Liver (tissue), 3 donors: Measurements from ENCODE around the gene HOXB3.

Experiments used
- CTCF ChIP-seq: fragments of 150-350 bp; IDR thresholded peaks from 2 replicates; pipeline ENCODE4 v1.5.1; 2017; ENCODE audit warnings: improper control_type of control experiment, low read depth, low read length; ENCODE audit not compliant: missing input control
- JUND ChIP-seq, 2 donors: IDR thresholded peaks; 2 replicates each; pipeline ENCODE4 v1.6.1; 2016; ENCODE audit warnings: antibody characterized with exemption in 2 of 2
- RAD21 ChIP-seq, 2 donors: IDR thresholded peaks; 2 replicates each; pipeline ENCODE4 v1.6.1; 2016; ENCODE audit warnings: antibody characterized with exemption in 2 of 2, mild to moderate bottlenecking in 2 of 2
- donor health status: healthy.
- donor health status: healthy.

GRCh38 chr17:48634493-48635208, 44.6 kb upstream of the HOXB3 start:
- TF ChIP-seq CTCF (no peak), JUND (IDR thresholded peaks at IDR 0.05) (no peak), RAD21 (IDR thresholded peaks at IDR 0.05) (no peak)
